GM15510 (cell line): Measurements from ENCODE around the gene VENTX.

ENCODE experiments used
- POLR2A ChIP-seq: IDR thresholded peaks from 3 replicates; pipeline ENCODE4 v1.6.1; 2011; ENCODE audit warnings: borderline replicate concordance; ENCODE audit not compliant: insufficient read length; ENCODE audit errors: extremely low read depth

Gene VENTX

DNA sequence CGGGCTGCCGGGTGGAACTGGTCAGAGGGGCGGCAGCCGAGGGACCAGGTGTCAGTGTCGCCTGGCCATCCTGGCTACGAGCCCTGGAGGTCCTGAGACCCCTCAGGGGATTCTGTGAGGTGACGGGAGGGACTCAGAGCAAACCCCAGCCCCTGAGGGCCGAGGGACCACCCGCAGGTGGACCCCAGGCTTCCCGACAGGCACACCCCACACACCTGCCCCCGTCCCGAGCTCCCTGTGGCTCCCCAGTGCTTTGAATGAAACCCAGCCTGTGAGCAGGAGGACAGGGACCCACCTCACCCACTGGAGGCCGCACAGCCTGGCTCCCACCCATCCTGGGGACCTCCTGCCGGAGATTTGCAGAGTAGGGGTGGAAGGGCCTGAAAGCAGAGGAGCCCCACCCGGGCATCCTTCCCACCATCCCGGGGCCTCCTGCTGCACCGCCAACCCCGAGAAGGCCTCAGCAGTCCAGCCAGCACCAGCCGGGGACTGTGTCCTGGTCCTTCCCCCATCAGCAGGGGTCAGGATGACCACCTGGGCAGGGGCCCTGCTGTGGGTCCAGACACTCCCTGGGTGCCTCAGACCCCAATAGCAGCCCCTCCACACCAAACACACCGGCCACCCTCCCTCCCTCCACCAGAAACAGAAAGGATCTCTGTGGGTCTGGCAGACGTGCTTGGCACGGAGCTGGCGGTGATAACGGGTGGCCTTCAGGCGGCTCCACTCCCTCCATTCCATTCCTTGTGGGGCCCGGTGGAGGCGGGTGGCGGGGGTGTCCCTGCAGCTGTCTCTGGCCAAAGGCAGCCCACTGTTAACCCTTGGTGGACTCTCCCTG lies 13.9 kb downstream of the VENTX start:
- no peak for TF ChIP-seq POLR2A

DNA sequence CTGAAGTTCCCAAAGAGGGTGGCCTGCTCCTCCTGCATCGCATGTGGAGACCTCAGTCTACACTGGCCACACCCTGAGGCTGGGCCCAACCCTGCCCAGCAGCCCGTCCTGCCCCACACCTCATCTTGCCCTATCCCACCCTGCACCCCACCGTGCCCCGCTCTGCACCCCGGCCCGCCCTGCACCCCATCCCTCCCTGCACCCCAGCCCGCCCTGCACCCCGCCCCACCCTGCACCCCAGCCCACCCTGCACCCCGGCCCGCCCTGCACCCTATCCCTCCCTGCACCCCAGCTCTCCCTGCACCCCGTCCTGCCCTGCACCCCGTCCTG lies 14.5 kb downstream of the VENTX start:
- TF ChIP-seq POLR2A, result no peak

DNA sequence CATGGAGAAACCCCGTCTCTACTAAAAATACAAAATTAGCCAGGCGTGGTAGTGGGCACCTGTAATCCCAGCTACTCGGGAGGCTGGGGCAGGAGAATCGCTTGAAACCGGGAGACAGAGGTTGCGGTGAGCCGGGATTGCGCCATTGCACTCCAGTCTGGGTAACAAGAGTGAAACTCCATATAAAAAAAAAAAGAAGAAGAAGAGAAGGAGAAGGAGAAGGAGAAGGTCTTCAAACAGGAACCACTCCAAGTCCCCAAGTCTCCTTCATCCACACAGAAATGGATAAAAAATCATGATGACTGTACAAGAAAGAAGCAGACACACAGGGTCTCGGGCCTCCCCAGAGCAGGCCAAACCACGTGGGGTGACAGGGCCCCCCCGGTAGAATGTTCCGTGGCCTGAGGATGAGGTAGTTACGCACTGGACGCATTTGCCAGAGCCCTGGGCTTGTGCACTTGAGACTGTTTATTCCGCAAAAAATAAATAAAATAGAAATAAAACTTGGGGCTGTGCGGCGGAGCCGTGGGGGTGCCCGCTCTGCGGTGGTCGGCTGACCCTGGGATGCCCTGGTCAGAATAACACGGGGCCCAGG lies 15.8 kb downstream of the VENTX start:
- TF ChIP-seq POLR2A, result no peak

DNA sequence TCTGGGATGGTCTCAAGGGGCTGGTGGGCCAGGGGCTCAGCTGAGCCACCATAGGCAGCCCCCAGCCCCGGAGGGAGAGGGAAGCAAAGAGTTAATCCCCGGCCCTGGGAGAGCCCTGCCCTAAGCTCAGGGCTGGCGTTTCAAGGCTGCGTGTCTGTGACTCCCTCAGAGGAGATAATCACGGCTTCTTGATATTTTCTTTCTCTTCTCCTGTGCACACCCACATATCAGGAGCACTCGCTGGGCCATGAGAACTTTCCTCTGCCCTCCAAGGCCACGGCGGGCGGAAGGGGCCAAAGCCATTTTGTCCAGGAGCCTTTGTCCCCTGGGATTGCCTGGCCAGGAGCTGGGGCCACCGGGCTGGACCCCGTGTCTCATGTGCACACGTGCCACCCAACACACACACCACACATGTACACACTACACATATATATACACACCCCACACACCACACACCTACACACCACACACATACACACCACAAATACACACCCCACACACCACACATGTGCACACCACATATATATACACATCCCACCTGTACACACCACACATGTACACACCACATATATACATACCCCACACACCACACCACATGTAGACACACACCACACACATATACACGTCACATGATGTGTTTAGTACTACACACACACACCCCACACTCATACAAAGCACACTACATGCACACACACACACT lies 16.9 kb downstream of the VENTX start:
- TF ChIP-seq POLR2A, result no peak

DNA sequence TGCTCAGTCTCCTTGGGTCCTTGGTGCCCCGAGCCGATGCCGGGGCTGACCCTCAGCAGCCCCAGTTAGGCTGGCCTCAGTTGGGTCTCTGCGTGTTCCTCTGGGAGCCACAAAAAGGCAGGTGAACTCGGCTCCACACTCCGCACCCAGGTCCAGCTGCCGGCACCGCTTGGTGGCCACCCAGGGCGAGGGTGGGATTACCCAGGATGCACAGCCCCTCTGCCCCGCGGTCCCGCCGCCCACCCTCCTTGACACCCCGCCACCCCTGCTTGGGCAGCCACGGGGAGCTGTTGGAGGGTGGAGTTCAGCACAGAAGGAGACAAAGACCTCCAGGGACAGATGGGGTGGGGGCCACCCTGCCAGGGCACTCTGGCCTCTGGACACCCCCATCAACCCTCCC lies 17.7 kb downstream of the VENTX start:
- TF ChIP-seq POLR2A, result no peak

DNA sequence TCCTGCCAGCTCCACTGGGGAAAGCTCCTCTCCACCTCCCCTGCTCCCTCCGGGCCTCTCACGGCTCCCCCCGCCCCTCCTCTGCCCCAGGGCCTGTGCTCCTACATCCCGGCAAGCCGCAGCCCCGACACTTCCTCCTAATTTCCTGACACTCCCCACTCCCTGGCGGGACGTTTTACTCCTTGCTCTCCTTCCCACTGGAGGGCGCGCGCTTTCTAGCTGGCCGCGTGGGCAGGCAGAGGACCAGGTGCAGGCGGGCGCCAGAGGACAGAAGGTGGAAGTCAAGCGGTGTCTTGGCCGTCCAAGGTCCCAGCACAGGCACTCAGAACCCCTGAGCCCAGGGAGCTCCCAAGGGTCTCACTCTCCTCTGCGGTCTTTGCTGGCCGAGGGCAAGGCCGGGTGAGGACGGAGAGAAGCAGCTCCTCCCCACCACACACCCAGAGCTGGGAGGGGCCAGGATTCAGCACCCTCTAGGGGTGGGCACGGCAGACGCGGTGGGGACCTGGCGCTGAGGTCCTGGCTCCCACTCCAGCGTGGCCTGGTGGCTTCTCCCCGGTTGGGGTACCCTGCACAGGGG lies 19.9 kb downstream of the VENTX start:
- TF ChIP-seq POLR2A, result no peak

DNA sequence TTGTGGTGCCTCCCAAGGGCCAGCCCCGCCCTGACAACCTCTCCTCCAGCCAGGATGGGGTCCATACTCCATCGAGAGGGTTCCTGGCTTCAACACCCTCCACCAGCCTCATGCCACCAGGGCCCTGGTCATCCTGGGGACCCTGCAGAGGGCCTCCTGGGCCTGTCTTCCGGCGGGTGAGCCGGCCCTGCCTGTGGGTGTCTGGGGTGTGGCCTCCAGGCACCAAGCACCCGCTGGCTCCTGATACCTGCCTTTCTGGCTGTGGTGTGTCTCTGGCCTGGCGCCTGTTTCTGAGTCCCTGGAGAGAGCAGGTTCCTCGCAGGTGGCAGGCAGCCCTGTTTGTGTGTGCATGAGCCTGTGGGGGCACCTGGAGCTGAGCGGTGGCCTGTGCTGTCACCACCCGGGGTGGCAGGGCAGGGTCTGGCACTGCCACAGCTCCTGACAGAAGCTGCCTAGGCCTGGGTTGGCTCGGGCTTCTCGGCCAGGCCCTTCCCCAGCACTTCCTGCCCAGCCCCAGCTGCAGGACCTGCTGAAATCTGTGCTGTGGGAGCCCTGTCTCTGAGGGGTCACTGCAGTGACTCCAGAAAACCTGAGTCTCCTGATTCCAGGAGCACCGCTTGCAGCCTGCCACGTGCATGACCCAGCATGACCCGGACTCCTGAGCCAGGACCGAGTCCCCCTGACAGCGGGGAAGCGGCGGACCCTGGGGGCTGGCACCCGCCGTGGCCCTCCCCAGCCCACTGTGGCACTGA lies 20.6 kb downstream of the VENTX start:
- TF ChIP-seq POLR2A, result no peak

DNA sequence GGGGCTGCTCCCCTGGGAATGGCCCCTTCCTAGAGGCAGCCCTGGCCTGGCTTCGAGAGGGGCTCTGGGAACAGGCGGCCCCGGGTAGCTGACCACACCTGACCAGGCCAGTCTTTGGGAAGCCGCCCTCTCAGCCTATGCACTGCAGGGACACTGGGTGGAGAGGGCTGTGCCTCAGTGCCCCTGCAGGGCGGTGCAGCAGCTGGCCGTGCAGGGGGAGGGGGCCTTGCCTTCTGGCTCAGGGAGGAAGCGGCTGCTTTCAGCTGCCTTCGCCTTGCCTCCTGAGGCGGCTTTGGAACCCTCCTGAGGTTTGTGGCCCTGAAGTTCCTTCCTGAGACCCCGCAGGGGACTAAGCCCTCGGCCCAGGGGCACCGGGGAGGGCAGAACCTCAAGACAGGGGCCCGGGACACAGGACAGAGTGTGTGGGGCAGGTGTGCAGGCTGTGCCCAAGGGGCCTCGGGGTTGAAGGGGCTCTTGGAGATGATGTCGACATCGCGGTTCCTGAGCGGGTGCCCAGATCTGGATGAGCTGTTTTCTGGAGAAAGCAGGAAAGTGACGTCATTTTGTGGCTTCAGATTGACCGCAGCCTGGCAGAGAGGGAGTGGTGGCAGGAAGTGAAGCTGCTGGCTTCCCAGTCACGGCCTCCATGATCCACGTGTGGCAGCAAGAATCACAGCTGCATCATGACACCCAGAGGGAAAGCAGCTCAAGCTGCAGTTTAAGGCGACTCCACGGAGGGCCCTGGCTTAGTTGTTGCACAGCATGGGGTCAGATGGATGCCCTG lies 21.4 kb downstream of the VENTX start:
- TF ChIP-seq POLR2A, result no peak

DNA sequence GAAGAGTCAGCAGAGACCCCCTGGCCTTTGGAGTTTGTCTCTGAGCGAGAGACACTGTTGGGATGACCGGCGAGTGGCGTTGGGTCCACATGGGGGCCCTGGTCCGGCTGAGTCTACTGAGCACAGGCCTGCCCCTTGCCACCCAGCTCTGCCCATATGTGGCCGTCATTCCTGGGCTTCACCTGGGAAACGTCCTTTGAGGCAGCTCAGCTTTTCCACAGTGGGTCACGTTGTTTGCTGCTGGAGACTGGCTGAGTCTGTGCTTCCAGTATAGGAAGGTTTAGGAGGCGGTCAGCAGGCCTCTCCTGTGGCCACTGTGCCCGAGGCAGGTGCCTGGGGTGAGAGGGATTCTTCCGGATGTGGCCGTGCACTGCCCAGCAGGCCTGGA lies 21.9 kb downstream of the VENTX start:
- TF ChIP-seq POLR2A, result no peak

DNA sequence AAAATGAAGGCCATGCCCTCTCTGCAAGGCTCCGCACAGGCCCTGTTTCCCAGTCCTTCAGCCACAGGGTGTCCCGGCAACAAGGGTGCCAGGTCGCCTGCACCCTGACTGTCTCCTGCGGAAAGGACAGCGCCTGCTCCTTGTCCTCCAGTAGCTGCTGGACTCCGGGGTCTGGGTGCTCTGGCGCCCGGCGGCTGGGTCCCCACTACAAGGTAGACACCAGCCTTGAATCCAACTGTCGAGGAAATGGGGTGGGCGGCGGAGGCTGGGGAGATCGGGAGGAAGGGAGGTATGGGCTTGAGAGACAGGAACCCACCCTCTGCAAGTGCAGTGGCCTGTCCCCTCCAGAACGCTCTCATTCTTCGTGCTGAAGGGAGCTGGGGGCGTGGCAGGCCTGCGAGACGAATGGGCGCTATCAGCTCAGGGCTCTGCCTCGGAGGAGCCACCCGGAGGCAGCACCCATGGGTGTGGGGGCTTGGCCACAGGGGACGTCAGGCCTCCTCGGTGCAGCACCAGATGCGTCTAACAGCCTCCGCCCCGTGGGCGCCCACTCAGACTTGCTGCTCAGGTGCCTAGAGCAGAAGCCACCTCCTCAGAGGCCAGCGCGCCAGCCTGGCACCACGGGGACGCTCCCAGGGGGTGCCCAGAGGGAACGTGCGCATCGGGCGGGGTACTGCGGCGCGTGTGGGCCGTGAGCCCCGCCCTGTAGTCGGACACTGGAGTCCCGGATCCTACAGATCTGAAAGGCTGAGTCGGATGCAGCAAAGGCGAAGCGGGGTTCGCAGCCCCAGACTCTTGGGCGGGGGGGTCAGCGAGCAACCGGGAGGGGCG lies 23.5 kb downstream of the VENTX start:
- no peak for TF ChIP-seq POLR2A

DNA sequence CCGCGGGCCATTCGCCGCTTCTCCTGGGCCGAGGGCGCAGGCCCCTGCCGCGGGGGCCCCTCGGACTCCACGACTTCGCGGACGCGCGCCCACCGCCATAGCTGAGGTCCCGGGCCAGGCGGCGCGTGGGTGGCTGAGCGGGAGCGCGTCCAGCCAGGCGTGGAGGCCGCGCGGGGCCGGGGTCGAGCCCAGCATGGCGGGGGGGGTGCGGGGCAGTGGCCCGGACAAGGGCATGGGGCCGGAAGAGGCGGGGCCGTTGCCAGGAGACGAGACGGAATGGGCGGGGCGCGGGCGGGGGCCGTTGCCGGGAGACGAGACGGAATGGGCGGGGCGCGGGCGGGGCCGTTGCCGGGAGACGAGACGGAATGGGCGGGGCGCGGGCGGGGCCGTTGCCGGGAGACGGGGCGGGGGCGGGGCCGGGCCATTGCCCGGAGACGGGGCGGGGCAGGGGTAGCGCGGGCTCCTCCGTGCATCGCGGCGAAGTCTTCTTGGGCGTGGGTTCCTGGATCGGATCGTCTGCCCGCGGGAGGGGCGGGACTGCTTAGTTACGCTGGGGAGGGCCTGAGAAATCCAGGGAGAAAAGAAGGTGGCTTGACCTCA lies 24.2 kb downstream of the VENTX start:
- TF ChIP-seq POLR2A, result peak; percentile 66

DNA sequence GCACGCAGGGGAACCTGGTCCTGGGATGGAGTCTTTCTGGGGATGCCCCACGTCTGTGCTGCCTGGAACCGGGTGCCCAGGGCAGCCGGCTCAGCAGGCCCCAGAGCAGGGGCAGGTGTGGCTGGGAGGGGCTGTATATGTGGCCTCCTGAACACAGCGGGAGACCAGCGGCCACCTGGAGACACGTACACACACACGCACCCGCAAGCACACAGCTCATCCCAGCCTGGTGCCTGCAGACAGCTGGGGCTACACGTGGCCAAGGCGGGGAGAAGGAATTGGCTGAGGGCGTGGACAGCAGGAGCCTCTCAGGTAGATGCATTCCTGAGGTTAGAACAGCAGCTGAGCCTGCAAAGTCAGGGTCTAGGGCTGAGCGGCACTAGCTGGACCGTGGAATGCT lies 25.0 kb downstream of the VENTX start:
- TF ChIP-seq POLR2A, result no peak

DNA sequence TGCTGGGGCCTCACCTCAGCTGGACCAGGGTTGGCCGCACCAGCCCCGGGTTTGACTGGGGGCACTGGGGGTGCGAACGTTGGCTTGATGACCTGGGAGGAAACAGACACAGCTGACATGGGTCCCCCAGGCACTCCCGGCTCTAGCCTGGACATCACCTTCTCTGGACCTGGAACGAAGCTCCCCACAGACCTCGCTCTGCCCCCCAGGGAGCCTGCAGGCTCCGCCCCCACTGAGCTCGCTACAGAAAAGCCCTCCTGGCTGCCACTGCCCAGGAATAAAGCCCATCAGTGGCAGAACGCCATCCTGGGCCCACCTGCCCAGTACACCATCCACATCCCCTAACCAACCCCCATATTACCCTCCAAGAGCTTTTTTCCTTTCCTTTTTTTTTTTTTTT lies 26.0 kb downstream of the VENTX start:
- no peak for TF ChIP-seq POLR2A
